Parathyroid adenoma (tissue), 2 donors: Measurements from ENCODE around the gene CPEB3.

Source experiments
- H2AFZ ChIP-seq: fragments of 300-600 bp; sonication (generic); one replicate; pipeline ENCODE4 v1.7.0; 2017; ENCODE audit warnings: antibody characterized with exemption, mild to moderate bottlenecking
- H3K27ac ChIP-seq: fragments of 300-600 bp; sonication (generic); one replicate; pipeline ENCODE4 v1.7.0; 2017
- H3K27me3 ChIP-seq: fragments of 300-600 bp; sonication (generic); one replicate; pipeline ENCODE4 v1.7.0; 2017; ENCODE audit warnings: low read length; ENCODE audit not compliant: control insufficient read depth, insufficient read depth
- H3K36me3 ChIP-seq: fragments of 300-600 bp; sonication (generic); one replicate; pipeline ENCODE4 v1.7.0; 2017; ENCODE audit warnings: low read length; ENCODE audit not compliant: control insufficient read depth, insufficient read depth
- H3K4me1 ChIP-seq: fragments of 300-600 bp; sonication (generic); one replicate; pipeline ENCODE4 v1.7.0; 2017; ENCODE audit warnings: control low read depth
- H3K4me2 ChIP-seq: fragments of 300-600 bp; sonication (generic); one replicate; pipeline ENCODE4 v1.7.0; 2017; ENCODE audit warnings: low read length
- H3K4me3 ChIP-seq: fragments of 300-600 bp; sonication (generic); one replicate; pipeline ENCODE4 v1.7.0; 2017; ENCODE audit warnings: low read depth, low read length
- H3K79me2 ChIP-seq: fragments of 300-600 bp; sonication (generic); one replicate; pipeline ENCODE4 v1.7.0; 2017; ENCODE audit warnings: control low read depth
- H3K9ac ChIP-seq: fragments of 300-600 bp; sonication (generic); one replicate; pipeline ENCODE4 v1.7.0; 2017; ENCODE audit warnings: mild to moderate bottlenecking
- H3K9me3 ChIP-seq: fragments of 300-600 bp; sonication (generic); one replicate; pipeline ENCODE4 v1.7.0; 2017; ENCODE audit warnings: low read length; ENCODE audit not compliant: control insufficient read depth
- CTCF ChIP-seq: fragments of 300-600 bp; sonication (generic); IDR thresholded peaks from one replicate; pipeline ENCODE4 v1.7.0; 2017; ENCODE audit warnings: antibody characterized with exemption, mild to moderate bottlenecking
- donor health status: primary hyperparathyroidism.

CPEB3 gene

GRCh38 chr10:92213049-92213448 is 77.8 kb downstream of the CPEB3 start:
- Histone ChIP-seq H3K27me3 (no peaks in the 10 kb centered on the region), H3K79me2 (peaks cover 8% of the 10 kb centered on the region), H3K27ac (no peak overlapping the region), H3K4me3 (no peak overlapping the region), H3K9ac (no peak overlapping the region), H3K36me3 (no peaks in the 10 kb centered on the region), H3K4me1 (no peaks in the 10 kb centered on the region), H3K4me2 (no peak overlapping the region), H2AFZ (no peak overlapping the region), H3K9me3 (no peaks in the 10 kb centered on the region)
- TF ChIP-seq CTCF: no peak

- Histone ChIP-seq H3K9me3 (no peaks in the 10 kb centered on the region), H3K4me3 (no peak overlapping the region), H3K27me3 (no peaks in the 10 kb centered on the region), H3K4me1 (no peaks in the 10 kb centered on the region), H3K27ac (no peak overlapping the region), H3K36me3 (no peaks in the 10 kb centered on the region), H3K4me2 (no peak overlapping the region), H3K79me2 (peaks cover 8% of the 10 kb centered on the region), H3K9ac (no peak overlapping the region), H2AFZ (no peak overlapping the region)
- TF ChIP-seq CTCF: no peak
Measured at GRCh38 chr10:92208736-92209135, 82.1 kb downstream of the CPEB3 start.

- peaks cover 11% of the 10 kb centered on the region for H3K79me2 ChIP-seq
- H3K4me1 ChIP-seq: no peaks in the 10 kb centered on the region
- no peaks in the 10 kb centered on the region for H3K9me3 ChIP-seq
- H3K4me2 ChIP-seq: no peak overlapping the region
- no peak overlapping the region for H3K27ac ChIP-seq
- H3K36me3 ChIP-seq: no peaks in the 10 kb centered on the region
- no peak overlapping the region for H3K9ac ChIP-seq
- TF ChIP-seq CTCF: no peak
- no peak overlapping the region for H3K4me3 ChIP-seq
- no peak overlapping the region for H2AFZ ChIP-seq
- no peaks in the 10 kb centered on the region for H3K27me3 ChIP-seq
Measured at GRCh38 chr10:92208157-92208720, 82.6 kb downstream of the CPEB3 start.

- Histone ChIP-seq H3K4me1 (no peaks in the 10 kb centered on the region), H3K4me2 (no peak overlapping the region), H3K79me2 (peaks cover 11% of the 10 kb centered on the region), H3K9me3 (no peaks in the 10 kb centered on the region), H3K36me3 (no peaks in the 10 kb centered on the region), H3K4me3 (no peak overlapping the region), H3K27me3 (no peaks in the 10 kb centered on the region), H3K9ac (no peak overlapping the region), H2AFZ (no peak overlapping the region), H3K27ac (no peak overlapping the region)
- TF ChIP-seq CTCF: no peak
Measured at GRCh38 chr10:92207061-92207460, 83.8 kb downstream of the CPEB3 start.

GRCh38 chr10:92203919-92204623 is 86.8 kb downstream of the CPEB3 start:
- Histone ChIP-seq H3K79me2 (peaks cover 11% of the 10 kb centered on the region), H3K4me3 (no peak overlapping the region), H3K36me3 (no peaks in the 10 kb centered on the region), H3K9ac (no peak overlapping the region), H3K4me2 (no peak overlapping the region), H3K9me3 (no peaks in the 10 kb centered on the region), H3K27me3 (no peaks in the 10 kb centered on the region), H3K4me1 (no peaks in the 10 kb centered on the region), H2AFZ (no peak overlapping the region), H3K27ac (no peak overlapping the region)
- no peak for TF ChIP-seq CTCF
